ENCODE measurements around the gene B4GALT2.

The B4GALT2 gene

GRCh38 chr1:44033756-44034155 lies 54.7 kb downstream of the B4GALT2 start:
- TF ChIP-seq CTCF (IDR thresholded peaks at IDR 0.05; ENCODE audit: extremely low read depth, missing control alignments) = no peak
- no peak for DNase-seq (ENCODE audit: low spot score)

GRCh38 chr1:44034423-44034822 lies 55.4 kb downstream of the B4GALT2 start:
- no peak for TF ChIP-seq CTCF (IDR thresholded peaks at IDR 0.05; ENCODE audit: extremely low read depth, missing control alignments)
- no peak for DNase-seq (ENCODE audit: low spot score)

- no peak for DNase-seq (ENCODE audit: low spot score)
- no peak for TF ChIP-seq CTCF (IDR thresholded peaks at IDR 0.05; ENCODE audit: extremely low read depth, missing control alignments)
These were observed 56.1 kb downstream of the B4GALT2 start for GRCh38 chr1:44034976-44035716.

- no peak for TF ChIP-seq CTCF (IDR thresholded peaks at IDR 0.05; ENCODE audit: extremely low read depth, missing control alignments)
- no peak for DNase-seq (ENCODE audit: low spot score)
These were observed 56.9 kb downstream of the B4GALT2 start for GRCh38 chr1:44035726-44036408.

- DNase-seq (ENCODE audit: low spot score) = peak; percentile 70
- TF ChIP-seq CTCF (IDR thresholded peaks at IDR 0.05; ENCODE audit: extremely low read depth, missing control alignments) = peak; percentile 91
These were observed 57.6 kb downstream of the B4GALT2 start for GRCh38 chr1:44036409-44037139.

- TF ChIP-seq CTCF (IDR thresholded peaks at IDR 0.05; ENCODE audit: extremely low read depth, missing control alignments) = no peak
- DNase-seq (ENCODE audit: low spot score) = no peak
These were observed 58.1 kb downstream of the B4GALT2 start for GRCh38 chr1:44037154-44037553.

All from GM20000 (cell line).